Measurements from ENCODE around the gene PDZRN4.

- TF ChIP-seq RAD21 (IDR thresholded peaks at IDR 0.05; ENCODE audit: low read depth) (no peak), TAF1 (IDR thresholded peaks at IDR 0.05; ENCODE audit: low read depth) (no peak), ZBTB7A (IDR thresholded peaks at IDR 0.05; ENCODE audit: low read depth) (no peak), CEBPB (IDR thresholded peaks at IDR 0.05) (no peak)
- TF ChIP-seq, protein P1, sequence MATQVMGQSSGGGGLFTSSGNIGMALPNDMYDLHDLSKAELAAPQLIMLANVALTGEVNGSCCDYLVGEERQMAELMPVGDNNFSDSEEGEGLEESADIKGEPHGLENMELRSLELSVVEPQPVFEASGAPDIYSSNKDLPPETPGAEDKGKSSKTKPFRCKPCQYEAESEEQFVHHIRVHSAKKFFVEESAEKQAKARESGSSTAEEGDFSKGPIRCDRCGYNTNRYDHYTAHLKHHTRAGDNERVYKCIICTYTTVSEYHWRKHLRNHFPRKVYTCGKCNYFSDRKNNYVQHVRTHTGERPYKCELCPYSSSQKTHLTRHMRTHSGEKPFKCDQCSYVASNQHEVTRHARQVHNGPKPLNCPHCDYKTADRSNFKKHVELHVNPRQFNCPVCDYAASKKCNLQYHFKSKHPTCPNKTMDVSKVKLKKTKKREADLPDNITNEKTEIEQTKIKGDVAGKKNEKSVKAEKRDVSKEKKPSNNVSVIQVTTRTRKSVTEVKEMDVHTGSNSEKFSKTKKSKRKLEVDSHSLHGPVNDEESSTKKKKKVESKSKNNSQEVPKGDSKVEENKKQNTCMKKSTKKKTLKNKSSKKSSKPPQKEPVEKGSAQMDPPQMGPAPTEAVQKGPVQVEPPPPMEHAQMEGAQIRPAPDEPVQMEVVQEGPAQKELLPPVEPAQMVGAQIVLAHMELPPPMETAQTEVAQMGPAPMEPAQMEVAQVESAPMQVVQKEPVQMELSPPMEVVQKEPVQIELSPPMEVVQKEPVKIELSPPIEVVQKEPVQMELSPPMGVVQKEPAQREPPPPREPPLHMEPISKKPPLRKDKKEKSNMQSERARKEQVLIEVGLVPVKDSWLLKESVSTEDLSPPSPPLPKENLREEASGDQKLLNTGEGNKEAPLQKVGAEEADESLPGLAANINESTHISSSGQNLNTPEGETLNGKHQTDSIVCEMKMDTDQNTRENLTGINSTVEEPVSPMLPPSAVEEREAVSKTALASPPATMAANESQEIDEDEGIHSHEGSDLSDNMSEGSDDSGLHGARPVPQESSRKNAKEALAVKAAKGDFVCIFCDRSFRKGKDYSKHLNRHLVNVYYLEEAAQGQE (IDR thresholded peaks at IDR 0.05; ENCODE audit: low read depth): no peak
Measured at GRCh38 chr12:41254004-41254914, 66.1 kb downstream of the PDZRN4 start.
